Lower lobe of right lung (tissue), 2 donors: ENCODE data around the gene CCDC92B. TPM values are rescaled to one million over a fixed set of nuclear protein-coding genes. Genes with fewer than 3 reads are reported as not detected.

Experiments used
- ATAC-seq, 2 donors: fragments of 200-7000 bp; cut with Tn5 transposase; one replicate each; pipeline ENCODE4 v1.9.1; 2020 to 2022; ENCODE audit warnings: mild to moderate bottlenecking in 2 of 2, moderate library complexity in 2 of 2
- DNase-seq: peaks from one replicate; pipeline ENCODE4 v3.0.0-alpha.2; 2020
- H3K27ac ChIP-seq: fragments of 200-600 bp; one replicate; pipeline ENCODE4 v1.8.0; 2022
- H3K27me3 ChIP-seq: fragments of 200-600 bp; one replicate; pipeline ENCODE4 v1.8.0; 2022; ENCODE audit warnings: low read depth
- H3K36me3 ChIP-seq: fragments of 200-600 bp; one replicate; pipeline ENCODE4 v1.8.0; 2022; ENCODE audit warnings: mild to moderate bottlenecking
- H3K4me1 ChIP-seq: fragments of 200-600 bp; one replicate; pipeline ENCODE4 v1.8.0; 2022
- H3K4me3 ChIP-seq: fragments of 200-600 bp; one replicate; pipeline ENCODE4 v1.8.0; 2022; ENCODE audit warnings: mild to moderate bottlenecking
- H3K9me3 ChIP-seq: fragments of 200-600 bp; one replicate; pipeline ENCODE4 v1.8.0; 2022
- intact Hi-C: fragments of 100-400 bp; cut with DNase I; formaldehyde crosslinking; loops from one replicate; pipeline ENCODE4 v1.11.0; 2022
- total RNA-seq: library from RNA; stranded (reverse); fragmentation: NEBNext Ultra II Directional; extraction: Animal tissue kit (Norgen Biotek cat#: 25700); gene quantifications from one replicate; pipeline ENCODE4 v1.2.1, GENCODE V29; 2021
- TF ChIP-seq, protein P1 (sequence below): fragments of 200-600 bp; IDR thresholded peaks from one replicate; pipeline ENCODE4 v1.8.0; 2022; ENCODE audit warnings: antibody characterized with exemption, mild to moderate bottlenecking
- donor health status: DM: no; HTN: yes; CAD: no; lungs with severe emphysema.

CCDC92B gene
- total RNA-seq, 1 donor from 2014 or later, result 0.12 TPM

- H3K9me3 ChIP-seq, result no peaks in the 10 kb centered on the region
- no peak overlapping the region for H3K4me3 ChIP-seq
- H3K27me3 ChIP-seq, result peaks cover 91% of the 10 kb centered on the region
- DNase-seq (no peak), ATAC-seq (no peak)
- H3K4me1 ChIP-seq, result peaks cover 11% of the 10 kb centered on the region
- intact Hi-C loops, result no loop called here
- TF ChIP-seq, protein P1, sequence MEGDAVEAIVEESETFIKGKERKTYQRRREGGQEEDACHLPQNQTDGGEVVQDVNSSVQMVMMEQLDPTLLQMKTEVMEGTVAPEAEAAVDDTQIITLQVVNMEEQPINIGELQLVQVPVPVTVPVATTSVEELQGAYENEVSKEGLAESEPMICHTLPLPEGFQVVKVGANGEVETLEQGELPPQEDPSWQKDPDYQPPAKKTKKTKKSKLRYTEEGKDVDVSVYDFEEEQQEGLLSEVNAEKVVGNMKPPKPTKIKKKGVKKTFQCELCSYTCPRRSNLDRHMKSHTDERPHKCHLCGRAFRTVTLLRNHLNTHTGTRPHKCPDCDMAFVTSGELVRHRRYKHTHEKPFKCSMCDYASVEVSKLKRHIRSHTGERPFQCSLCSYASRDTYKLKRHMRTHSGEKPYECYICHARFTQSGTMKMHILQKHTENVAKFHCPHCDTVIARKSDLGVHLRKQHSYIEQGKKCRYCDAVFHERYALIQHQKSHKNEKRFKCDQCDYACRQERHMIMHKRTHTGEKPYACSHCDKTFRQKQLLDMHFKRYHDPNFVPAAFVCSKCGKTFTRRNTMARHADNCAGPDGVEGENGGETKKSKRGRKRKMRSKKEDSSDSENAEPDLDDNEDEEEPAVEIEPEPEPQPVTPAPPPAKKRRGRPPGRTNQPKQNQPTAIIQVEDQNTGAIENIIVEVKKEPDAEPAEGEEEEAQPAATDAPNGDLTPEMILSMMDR, result no peak
- H3K27ac ChIP-seq, result no peak overlapping the region
- no peaks in the 10 kb centered on the region for H3K36me3 ChIP-seq
Measured at GRCh38 chr17:2751491-2751890, 2.0 kb upstream of the CCDC92B start.

- H3K4me3 ChIP-seq, result no peak overlapping the region
- peaks cover 84% of the 10 kb centered on the region for H3K27me3 ChIP-seq
Measured at GRCh38 chr17:2750721-2751120, 1.3 kb upstream of the CCDC92B start.

GRCh38 chr17:2749784-2750181, 331 bp upstream of the CCDC92B start:
- intact Hi-C loops, result no loop called here
- Histone ChIP-seq H3K27me3 (peaks cover 85% of the 10 kb centered on the region), H3K4me3 (peak overlapping the region; percentile 11), H3K4me1 (peaks cover 3% of the 10 kb centered on the region), H3K36me3 (no peaks in the 10 kb centered on the region), H3K9me3 (no peaks in the 10 kb centered on the region), H3K27ac (no peak overlapping the region)
- ATAC-seq, result peak; percentile 96 to 97
- peak; percentile 80 for DNase-seq
- TF ChIP-seq, protein P1, result no peak

More at GRCh38 chr17:2750721-2751120, 1.3 kb upstream of the CCDC92B start:
- ATAC-seq (no peak), DNase-seq (no peak)
- peaks cover 3% of the 10 kb centered on the region for H3K4me1 ChIP-seq
- TF ChIP-seq, protein P1, result no peak
- H3K9me3 ChIP-seq, result no peaks in the 10 kb centered on the region
- no peaks in the 10 kb centered on the region for H3K36me3 ChIP-seq
- no peak overlapping the region for H3K27ac ChIP-seq
- intact Hi-C loops, result no loop called here

GRCh38 chr17:2745317-2746037, 4.0 kb downstream of the CCDC92B start:
- H3K27me3 ChIP-seq, result peaks cover 51% of the 10 kb centered on the region
- DNase-seq, result no peak
- H3K27ac ChIP-seq, result no peak overlapping the region
- intact Hi-C loops, result no loop called here
- TF ChIP-seq, protein P1, result no peak
- H3K9me3 ChIP-seq, result no peaks in the 10 kb centered on the region
- peak in 1 of 2 donors; percentile 41 for ATAC-seq
- no peaks in the 10 kb centered on the region for H3K36me3 ChIP-seq
- peaks cover 3% of the 10 kb centered on the region for H3K4me1 ChIP-seq
- no peak overlapping the region for H3K4me3 ChIP-seq

DNA sequence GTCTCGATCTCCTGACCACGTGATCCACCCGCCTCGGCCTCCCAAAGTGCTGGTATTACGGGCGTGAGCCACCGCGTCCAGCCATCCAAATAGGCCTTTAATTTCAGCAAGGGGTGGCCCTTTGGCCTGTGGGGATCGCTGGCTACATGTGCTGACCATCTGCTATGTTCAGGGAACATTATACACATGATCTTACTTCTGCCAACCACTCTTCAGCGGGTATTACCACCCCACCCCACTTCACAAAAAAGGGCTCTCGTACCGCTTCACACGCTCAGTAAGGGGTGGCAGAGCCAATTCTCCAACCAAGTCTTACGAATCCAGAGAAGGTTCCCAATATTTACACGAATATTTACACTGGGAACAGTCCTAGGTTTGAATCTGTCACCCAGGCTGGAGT, 11.8 kb downstream of the CCDC92B start:
- peaks cover 8% of the 10 kb centered on the region for H3K27me3 ChIP-seq
- intact Hi-C loops, result no loop called here
- H3K4me1 ChIP-seq, result no peaks in the 10 kb centered on the region
- no peak overlapping the region for H3K27ac ChIP-seq
- H3K4me3 ChIP-seq, result no peak overlapping the region
- TF ChIP-seq, protein P1, result no peak
- H3K9me3 ChIP-seq, result no peaks in the 10 kb centered on the region
- no peaks in the 10 kb centered on the region for H3K36me3 ChIP-seq
- DNase-seq (no peak), ATAC-seq (no peak)
